Prostate gland (tissue), 2 donors: ENCODE measurements around the gene SPSB2.

Experiments
- CTCF ChIP-seq, 4 experiments: fragments of 200-600 bp in 2 of 4; fragments of 450-650 bp in 2 of 4; sonication (generic) in 2 of 4; IDR thresholded peaks; 1 replicate in 3 of 4; 2 replicates in 1 of 4; pipeline ENCODE4 v1.5.1; 2016 to 2019; ENCODE audit warnings: antibody characterized with exemption in 4 of 4, mild to moderate bottlenecking in 2 of 4, moderate library complexity in 2 of 4
- POLR2A ChIP-seq: fragments of 450-650 bp; IDR thresholded peaks from one replicate; pipeline ENCODE4 v1.6.1; 2016; ENCODE audit warnings: antibody characterized with exemption, mild to moderate bottlenecking

GRCh38 chr12:6899427-6899826, 26.3 kb upstream of the SPSB2 start:
- TF ChIP-seq CTCF (IDR thresholded peaks at IDR 0.05) (no peak), POLR2A (no peak)
